AG09309 (cell line): ENCODE measurements around the gene AGAP1.

Experiments
- DNase-seq: peaks from one replicate; pipeline ENCODE4 v3.0.0-alpha.2; 2010; ENCODE audit warnings: low read depth
- H3K4me3 ChIP-seq: 2 replicates; pipeline ENCODE4 v1.5.1; 2011; ENCODE audit warnings: mild to moderate bottlenecking, low read depth, low read length, moderate library complexity; ENCODE audit not compliant: control insufficient read depth
- CTCF ChIP-seq: IDR thresholded peaks from 2 replicates; pipeline ENCODE4 v1.5.1; 2011; ENCODE audit warnings: mild to moderate bottlenecking, low read depth, low read length, inconsistent platforms; ENCODE audit not compliant: insufficient read depth, control insufficient read depth; ENCODE audit errors: missing control alignments

Gene AGAP1

GRCh38 chr2:235990344-235990743 is 496.5 kb downstream of the AGAP1 start:
- no peak for TF ChIP-seq CTCF
- no peak for DNase-seq
- H3K4me3 ChIP-seq = no peak overlapping the region

GRCh38 chr2:235992024-235992423 is 498.2 kb downstream of the AGAP1 start:
- no peak for DNase-seq
- no peak overlapping the region for H3K4me3 ChIP-seq
- no peak for TF ChIP-seq CTCF

GRCh38 chr2:235996419-235996818 is 502.6 kb downstream of the AGAP1 start:
- H3K4me3 ChIP-seq = no peak overlapping the region
- DNase-seq = no peak
- TF ChIP-seq CTCF = no peak

- no peak for DNase-seq
- no peak overlapping the region for H3K4me3 ChIP-seq
- no peak for TF ChIP-seq CTCF
Observed at GRCh38 chr2:235999011-235999410, 505.2 kb downstream of the AGAP1 start.

- no peak for TF ChIP-seq CTCF
- DNase-seq = no peak
- H3K4me3 ChIP-seq = no peak overlapping the region
Observed at GRCh38 chr2:236001166-236001828, 507.5 kb downstream of the AGAP1 start.

- no peak overlapping the region for H3K4me3 ChIP-seq
- no peak for DNase-seq
- TF ChIP-seq CTCF = no peak
Observed at GRCh38 chr2:236001854-236002253, 508.0 kb downstream of the AGAP1 start.
